Endothelial cell of umbilical vein (primary cell): ENCODE measurements around the gene MUC5AC. TPM values are rescaled to one million over a fixed set of nuclear protein-coding genes. Genes with fewer than 3 reads are reported as not detected.

Source experiments
- BruUV-seq: library from RNA; stranded (reverse); fragments of 400-500 nt; replicated peaks from 2 replicates; lab custom pipeline; 2021; lab: Mats Ljungman, UMichigan
- CTCF ChIA-PET: fragments of 300-600, 350-600 bp; sonication (Branson Sonifier 250); formaldehyde crosslinking; loops from one replicate; lab custom pipeline; 2021; ENCODE audit warnings: antibody characterized with exemption, inconsistent platforms; lab: Charles Lee
- POLR2A ChIA-PET: fragments of 300-600, 350-600 bp; sonication (Branson Sonifier 250); formaldehyde crosslinking; loops from one replicate; lab custom pipeline; 2021; ENCODE audit warnings: antibody characterized with exemption, inconsistent platforms; lab: Charles Lee
- DNase-seq: peaks from one replicate; pipeline ENCODE4 v3.0.0-alpha.2; 2011; ENCODE audit warnings: low read depth, low spot score
- FAIRE-seq: peaks from 2 replicates; lab custom pipeline; 2011; peaks lifted over from hg19 to GRCh38; lab: Jason Lieb, UNC
- H2AFZ ChIP-seq: 2 replicates; pipeline ENCODE4 v1.6.0; 2012; ENCODE audit warnings: low read depth, low read length, control low read depth, inconsistent platforms
- H3K27ac ChIP-seq: 2 replicates; pipeline ENCODE4 v1.5.1; 2011; ENCODE audit warnings: low read depth, mild to moderate bottlenecking, control low read depth, low read length, moderate library complexity; ENCODE audit not compliant: insufficient read depth
- H3K27me3 ChIP-seq, 2 experiments: 2 replicates each; pipeline versions ENCODE4 v1.6.0 to v1.6.1; 2011; ENCODE audit warnings: low read length in 2 of 2, mixed read lengths in 1 of 2; ENCODE audit not compliant: control insufficient read depth in 2 of 2, insufficient read depth in 2 of 2
- H3K36me3 ChIP-seq, 2 experiments: 2 replicates in 1 of 2; 3 replicates in 1 of 2; pipeline ENCODE4 v1.5.1; 2011; ENCODE audit warnings: low read length in 2 of 2, mild to moderate bottlenecking in 1 of 2, moderate library complexity in 1 of 2; ENCODE audit not compliant: control insufficient read depth in 2 of 2, insufficient read depth in 2 of 2; ENCODE audit errors: extremely low read depth in 1 of 2
- H3K4me1 ChIP-seq: 3 replicates; pipeline ENCODE4 v1.5.1; 2011; ENCODE audit warnings: mild to moderate bottlenecking, low read length; ENCODE audit not compliant: control insufficient read depth, insufficient read depth; ENCODE audit errors: extremely low read depth
- H3K4me2 ChIP-seq: 2 replicates; pipeline ENCODE4 v1.6.1; 2011; ENCODE audit warnings: low read length, control low read depth, mixed read lengths; ENCODE audit not compliant: insufficient read depth
- H3K4me3 ChIP-seq, 3 experiments: fragments of 200-600 bp in 1 of 3; sonication (generic), shearing (Covaris generic) in 1 of 3; replicated peaks in 1 of 3; 2 replicates each; pipeline ENCODE4 v1.5.1; 2011 to 2016; ENCODE audit warnings: control low read depth in 3 of 3, low read length in 3 of 3, mild to moderate bottlenecking in 2 of 3, inconsistent platforms in 1 of 3, low read depth in 1 of 3, moderate library complexity in 1 of 3; ENCODE audit not compliant: insufficient read depth in 1 of 3
- H3K79me2 ChIP-seq: 2 replicates; pipeline ENCODE4 v1.6.0; 2012; ENCODE audit warnings: low read length, inconsistent platforms; ENCODE audit not compliant: control insufficient read depth, insufficient read depth
- H3K9ac ChIP-seq: replicated peaks from 2 replicates; pipeline ENCODE3; 2011; ENCODE audit warnings: low read length, control low read depth; ENCODE audit not compliant: insufficient read depth; ENCODE audit errors: extremely low read depth
- H3K9me1 ChIP-seq: replicated peaks from 3 replicates; pipeline ENCODE4 v1.6.0; 2011; ENCODE audit warnings: mild to moderate bottlenecking, low read length; ENCODE audit not compliant: control insufficient read depth, insufficient read depth; ENCODE audit errors: extremely low read depth
- H3K9me3 ChIP-seq: replicated peaks from 2 replicates; pipeline ENCODE4 v1.5.1; 2012; ENCODE audit warnings: low read length, inconsistent platforms; ENCODE audit not compliant: control insufficient read depth, insufficient read depth
- H4K20me1 ChIP-seq: replicated peaks from 2 replicates; pipeline ENCODE3; 2011; ENCODE audit warnings: mild to moderate bottlenecking, low read length; ENCODE audit not compliant: control insufficient read depth, insufficient read depth; ENCODE audit errors: extremely low read depth
- CTCF ChIP-seq, 2 donors: IDR thresholded peaks; 1 replicate in 1 of 2; 2 replicates in 1 of 2; pipeline ENCODE4 v1.5.1; 2011; ENCODE audit warnings: low read length in 2 of 2, mild to moderate bottlenecking in 2 of 2, moderate library complexity in 2 of 2, control low read depth in 1 of 2, inconsistent platforms in 1 of 2, low read depth in 1 of 2; ENCODE audit not compliant: insufficient read depth in 1 of 2; ENCODE audit errors: extremely low read depth in 1 of 2
- EZH2 ChIP-seq: IDR thresholded peaks from 2 replicates; pipeline ENCODE4 v1.6.1; 2012; ENCODE audit warnings: borderline replicate concordance, low read depth, mild to moderate bottlenecking, moderate library complexity, low read length, inconsistent platforms; ENCODE audit not compliant: severe bottlenecking
- FOS ChIP-seq: IDR thresholded peaks from 2 replicates; pipeline ENCODE4 v1.6.1; 2011; ENCODE audit warnings: mild to moderate bottlenecking, low read length, moderate library complexity, borderline replicate concordance; ENCODE audit not compliant: insufficient read depth
- GATA2 ChIP-seq: IDR thresholded peaks from 2 replicates; pipeline ENCODE4 v1.7.0; 2011; ENCODE audit warnings: low read depth, mild to moderate bottlenecking, moderate library complexity, mixed read lengths, low read length; ENCODE audit not compliant: insufficient read length, insufficient read depth
- JUN ChIP-seq: IDR thresholded peaks from 2 replicates; pipeline ENCODE4 v1.6.1; 2011; ENCODE audit warnings: borderline replicate concordance, low read depth; ENCODE audit not compliant: insufficient read length, insufficient read depth
- MAX ChIP-seq: IDR thresholded peaks from 2 replicates; pipeline ENCODE4 v1.6.1; 2011; ENCODE audit not compliant: insufficient read depth, insufficient read length
- MYC ChIP-seq: IDR thresholded peaks from one replicate; pipeline ENCODE4 v1.6.1; 2011; ENCODE audit warnings: mild to moderate bottlenecking, low read depth, low read length
- POLR2A ChIP-seq: IDR thresholded peaks from 2 replicates; pipeline ENCODE4 v1.6.1; 2012; ENCODE audit warnings: low read depth, mild to moderate bottlenecking, control low read depth, low read length
- POLR2AphosphoS5 ChIP-seq: IDR thresholded peaks from 2 replicates; pipeline ENCODE4 v1.6.1; 2012; ENCODE audit warnings: low read depth, mild to moderate bottlenecking, control low read depth, low read length, moderate library complexity; ENCODE audit not compliant: insufficient read depth
- dilution Hi-C: fragments of 300-500 bp; cut with MboI; formaldehyde crosslinking; loops from one replicate; pipeline ENCODE4 v1.15.0; 2019; ENCODE audit warnings: low sequenced_read_pairs; ENCODE audit not compliant: extremely low pct_ligation_motif_present
- intact Hi-C: fragments of 100-400 bp; cut with micrococcal nuclease; formaldehyde crosslinking; loops from one replicate; pipeline ENCODE4 v1.10.0; 2022
- polyA plus RNA-seq, 4 experiments: library from polyadenylated mRNA; depleted of rRNA in 3 of 4; stranded (reverse) in 3 of 4; unstranded in 1 of 4; fragments of >200 nt; gene quantifications; 2 replicates each; pipeline versions ENCODE4 v1.2.1 to v1.2.3, GENCODE V29; 2011 to 2012; ENCODE audit warnings: missing spikeins in 1 of 4
- total RNA-seq: library from RNA; stranded (reverse); gene quantifications from 2 replicates; pipeline ENCODE4 v1.2.3, GENCODE V29; 2021

MUC5AC gene
- total and polyA plus RNA-seq, 2 donors (not counting 3 experiments of a cell fraction or from before 2014, with no cell fraction given) = not detected

- TF ChIP-seq POLR2AphosphoS5 (no peak), JUN (no peak)
- Histone ChIP-seq H3K4me3 (no peak overlapping the region), H3K9me3 (no peaks in the 10 kb centered on the region), H2AFZ (no peak overlapping the region), H3K9ac (no peak overlapping the region), H3K9me1 (no peaks in the 10 kb centered on the region), H4K20me1 (no peaks in the 10 kb centered on the region), H3K27me3 (no peaks in the 10 kb centered on the region), H3K79me2 (no peaks in the 10 kb centered on the region), H3K36me3 (no peaks in the 10 kb centered on the region), H3K4me2 (no peak overlapping the region), H3K27ac (no peak overlapping the region), H3K4me1 (no peaks in the 10 kb centered on the region)
- FAIRE-seq = no peak
- CTCF ChIA-PET = interaction anchor here (1.1 kb wide), 1 partner anchor 340 kb away, joined by 3 read pairs; no protein-coding TSS in a partner anchor
- no TSS peak for BruUV-seq
- no peak for DNase-seq
- dilution Hi-C loops = no loop called here
- intact Hi-C loops = no loop called here
- POLR2A ChIA-PET = no interaction called here
Observed at GRCh38 chr11:1205987-1206331, 48.2 kb downstream of the MUC5AC start.

- no TSS peak for BruUV-seq
- Histone ChIP-seq H3K9me1 (no peaks in the 10 kb centered on the region), H3K4me3 (no peak overlapping the region), H2AFZ (no peak overlapping the region), H3K4me1 (no peaks in the 10 kb centered on the region), H3K79me2 (no peaks in the 10 kb centered on the region), H3K9ac (no peak overlapping the region), H3K36me3 (no peaks in the 10 kb centered on the region), H3K4me2 (no peak overlapping the region), H4K20me1 (no peaks in the 10 kb centered on the region), H3K9me3 (no peaks in the 10 kb centered on the region), H3K27ac (no peak overlapping the region), H3K27me3 (peaks cover 0 to 3% of the 10 kb centered on the region in 2 experiments)
- intact Hi-C loops (no loop called here), dilution Hi-C loops (no loop called here)
- no peak for TF ChIP-seq FOS
- no peak for TF ChIP-seq GATA2
- no peak for TF ChIP-seq JUN
- TF ChIP-seq POLR2AphosphoS5 = no peak
- no peak for TF ChIP-seq MYC
- no peak for TF ChIP-seq MAX
- TF ChIP-seq POLR2A = no peak
- no peak for TF ChIP-seq CTCF (IDR thresholded peaks at IDR 0.05; ENCODE audit: extremely low read depth in 1 of 2, insufficient read depth in 1 of 2, low read depth in 1 of 2, low read length in 2 of 2)
- no peak for TF ChIP-seq EZH2
- FAIRE-seq = no peak
- POLR2A ChIA-PET = no interaction called here
- no peak for DNase-seq
- CTCF ChIA-PET = interaction anchor here (1.1 kb wide), 1 partner anchor 339 kb away, joined by 3 read pairs; no protein-coding TSS in a partner anchor
Observed at GRCh38 chr11:1206391-1207271, 48.9 kb downstream of the MUC5AC start.
